GM12878 (cell line): Measurements from ENCODE around the gene USP35. TPM values are rescaled to one million over a fixed set of nuclear protein-coding genes. Genes with fewer than 3 reads are reported as not detected.
"Not testable (repeated sequence)": the region's sequence is repeated elsewhere in the genome, so short reads cannot be mapped to it uniquely, and the experiment has no call there.

Experiments used
- ATAC-seq: fragments of 200-7000 bp; cut with Tn5 transposase; 3 replicates; pipeline ENCODE4 v1.9.1; 2020; ENCODE audit warnings: mild to moderate bottlenecking, moderate library complexity
- BruUV-seq: library from RNA; stranded (reverse); fragments of 400-500 nt; replicated peaks from 2 replicates; lab custom pipeline; 2021; lab: Mats Ljungman, UMichigan
- CTCF ChIA-PET: fragments of 300-600 bp; sonication (Branson Sonifier 250); formaldehyde crosslinking; extraction: SDS; loops from one replicate; lab custom pipeline; 2021; ENCODE audit warnings: inconsistent platforms; lab: Yijun Ruan, JAX
- POLR2A ChIA-PET: fragments of 350-600 bp; formaldehyde crosslinking; extraction: SDS; loops from one replicate; lab custom pipeline; 2021; ENCODE audit warnings: inconsistent platforms; lab: Charles Lee
- RAD21 ChIA-PET: fragments of 300-600 bp; sonication (Branson Sonifier 250); formaldehyde crosslinking; loops from one replicate; lab custom pipeline; 2023; ENCODE audit warnings: antibody characterized with exemption; ENCODE audit not compliant: unreplicated experiment; lab: Charles Lee
- SMC1A ChIA-PET: fragments of 300-600 bp; sonication (Branson Sonifier 250); formaldehyde crosslinking; loops from one replicate; lab custom pipeline; 2023; ENCODE audit not compliant: unreplicated experiment, uncharacterized antibody; lab: Charles Lee
- DNase-seq: peaks from one replicate; pipeline ENCODE4 v3.0.0-alpha.2; 2011; ENCODE audit warnings: low read depth, low spot score
- FAIRE-seq: peaks from 3 replicates; lab custom pipeline; 2011; peaks lifted over from hg19 to GRCh38; lab: Jason Lieb, UNC
- H2AFZ ChIP-seq: 2 replicates; pipeline ENCODE4 v1.6.0; 2011; ENCODE audit warnings: low read depth, low read length, control low read depth; ENCODE audit not compliant: control insufficient read depth
- H3K27ac ChIP-seq: 2 replicates; pipeline ENCODE4 v1.5.1; 2011; ENCODE audit warnings: control low read depth; ENCODE audit not compliant: control insufficient read depth, insufficient read depth
- H3K27me3 ChIP-seq, 2 experiments: replicated peaks in 1 of 2; 2 replicates each; pipeline versions ENCODE4 v1.6.0 to v1.6.1; 2011; ENCODE audit warnings: low read length in 1 of 2; ENCODE audit not compliant: control insufficient read depth in 2 of 2, insufficient read depth in 2 of 2
- H3K36me3 ChIP-seq, 2 experiments: 2 replicates each; pipeline ENCODE4 v1.5.1; 2011; ENCODE audit warnings: low read length in 1 of 2; ENCODE audit not compliant: control insufficient read depth in 2 of 2, insufficient read depth in 2 of 2
- H3K4me1 ChIP-seq: 2 replicates; pipeline ENCODE4 v1.6.1; 2011; ENCODE audit warnings: mild to moderate bottlenecking, low read length, moderate library complexity, mixed read lengths; ENCODE audit not compliant: control insufficient read depth, insufficient read depth
- H3K4me2 ChIP-seq: 2 replicates; pipeline ENCODE4 v1.6.0; 2011; ENCODE audit warnings: control low read depth; ENCODE audit not compliant: control insufficient read depth, insufficient read depth
- H3K4me3 ChIP-seq: fragments of 200-600 bp; sonication (generic); 2 replicates; pipeline ENCODE4 v1.5.1; 2016
- H3K79me2 ChIP-seq: 2 replicates; pipeline ENCODE4 v1.6.0; 2011; ENCODE audit warnings: low read length; ENCODE audit not compliant: control insufficient read depth, insufficient read depth
- H3K9ac ChIP-seq: 2 replicates; pipeline ENCODE4 v1.8.0; 2011; ENCODE audit warnings: low read length, control low read depth, mixed read lengths; ENCODE audit not compliant: control insufficient read depth, insufficient read depth
- H3K9me3 ChIP-seq: replicated peaks from 3 replicates; pipeline ENCODE4 v1.5.1; 2011; ENCODE audit warnings: mild to moderate bottlenecking, low read length; ENCODE audit not compliant: control insufficient read depth, insufficient read depth
- H4K20me1 ChIP-seq: 2 replicates; pipeline ENCODE4 v1.6.0; 2011; ENCODE audit not compliant: control insufficient read depth, insufficient read depth
- RELB ChIP-seq: fragments of 450-650 bp; IDR thresholded peaks from 2 replicates; pipeline ENCODE4 v1.6.1; 2017; ENCODE audit warnings: low read depth, mild to moderate bottlenecking, moderate library complexity
- ZZZ3 ChIP-seq: IDR thresholded peaks from 2 replicates; pipeline ENCODE4 v1.6.1; 2011; ENCODE audit warnings: low read depth; ENCODE audit not compliant: control insufficient read depth, insufficient read length
- WGBS: methylation state at CpG from one replicate; pipeline ENCODE4 v1.1.6; 2016; ENCODE audit warnings: low lambda C conversion rate; ENCODE audit not compliant: insufficient replicate concordance, insufficient coverage; ENCODE audit errors: missing lambda C conversion rate; 5-methylcytosine and 5-hydroxymethylcytosine counted together
- in situ Hi-C: fragments of 300-500 bp; cut with MboI; formaldehyde crosslinking; loops from 9 replicates; pipeline ENCODE4 v1.14.3; 2018; ENCODE audit warnings: mixed read lengths
- intact Hi-C: fragments of 100-400 bp; cut with micrococcal nuclease; formaldehyde crosslinking; loops from one replicate; pipeline ENCODE4 v1.14.2; 2022; ENCODE audit not compliant: unreplicated experiment
- polyA plus RNA-seq, 11 experiments: library from polyadenylated mRNA; depleted of rRNA in 4 of 11; unstranded in 6 of 11; stranded (reverse) in 5 of 11; fragments of >200 nt; fragmentation: Nextera tagmentation in 4 of 11; fragmentation: Illumina TruSeq in 1 of 11; extraction: Ambion mirVana in 4 of 11; extraction: Trizol in 1 of 11; gene quantifications; 1 replicate in 1 of 11; 2 replicates in 10 of 11; pipeline versions ENCODE4 v1.2.1 to v1.2.3, GENCODE V29; 2011 to 2016; ENCODE audit warnings: inconsistent platforms in 2 of 11, missing spikeins in 2 of 11, low read depth in 1 of 11
- total RNA-seq, 4 experiments: library from RNA; depleted of rRNA in 3 of 4; stranded (reverse); fragments of >200 nt in 3 of 4; fragmentation: Illumina TruSeq in 1 of 4; extraction: Trizol in 1 of 4; gene quantifications; 2 replicates each; pipeline versions ENCODE4 v1.2.1 to v1.2.3, GENCODE V29; 2013 to 2021
- TF ChIP-seq, protein P1 (sequence below): fragments of 450-650 bp; IDR thresholded peaks from 2 replicates; pipeline ENCODE4 v1.6.1; 2017; ENCODE audit warnings: mild to moderate bottlenecking, low read depth, inconsistent platforms; ENCODE audit not compliant: poor library complexity, severe bottlenecking

Gene USP35
- total and polyA plus RNA-seq, 10 of the 15 experiments (the other 5 are each of a cell fraction or from before 2014, with no cell fraction given) = 0.13 to 6.4 (median 3.1) TPM; not detected in 1

DNA sequence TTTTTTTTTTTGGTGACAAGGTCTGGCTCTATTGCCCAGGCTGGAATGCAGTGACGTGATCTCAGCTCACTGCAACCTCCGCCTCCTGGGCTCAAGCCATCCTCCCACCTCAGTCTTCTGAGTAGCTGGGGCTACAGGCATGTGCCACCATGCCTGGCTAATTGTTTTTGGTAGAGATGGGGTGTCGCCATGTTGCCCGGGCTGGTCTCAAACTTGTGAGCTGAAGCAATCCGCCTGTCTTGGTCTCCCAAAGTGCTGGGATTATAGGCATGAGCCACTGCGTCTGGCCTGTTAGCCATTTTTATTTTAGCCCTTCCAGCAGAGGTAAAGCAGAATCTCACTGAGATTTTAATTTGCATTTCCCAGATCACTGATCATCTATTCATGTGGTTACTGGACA lies 44.3 kb downstream of the USP35 start:
- POLR2A ChIA-PET = not testable (repeated sequence)
- SMC1A ChIA-PET = interaction anchor here (1.3 kb wide), 1 partner anchor 332 kb away, joined by 5 read pairs; no protein-coding TSS in a partner anchor

DNA sequence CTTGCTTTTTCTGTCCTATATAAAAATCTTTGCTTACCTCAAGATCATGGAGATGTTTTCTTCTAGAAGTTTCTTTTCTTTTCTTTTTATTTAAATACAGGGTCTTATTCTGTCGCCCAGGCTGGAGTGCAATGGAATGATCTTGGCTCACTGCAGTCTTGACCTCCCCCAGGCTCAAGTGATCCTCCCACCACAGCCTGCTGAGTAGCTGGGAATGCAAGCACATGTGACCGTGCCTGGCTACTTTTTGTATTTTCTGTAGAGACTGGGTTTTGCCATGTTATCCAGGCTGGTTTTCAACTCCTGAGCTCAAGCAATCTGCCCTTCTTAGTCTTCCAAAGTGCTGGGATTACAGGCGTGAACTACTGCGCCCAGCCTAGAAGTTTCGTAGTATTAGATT lies 45.3 kb downstream of the USP35 start:
- TF ChIP-seq, protein P1, sequence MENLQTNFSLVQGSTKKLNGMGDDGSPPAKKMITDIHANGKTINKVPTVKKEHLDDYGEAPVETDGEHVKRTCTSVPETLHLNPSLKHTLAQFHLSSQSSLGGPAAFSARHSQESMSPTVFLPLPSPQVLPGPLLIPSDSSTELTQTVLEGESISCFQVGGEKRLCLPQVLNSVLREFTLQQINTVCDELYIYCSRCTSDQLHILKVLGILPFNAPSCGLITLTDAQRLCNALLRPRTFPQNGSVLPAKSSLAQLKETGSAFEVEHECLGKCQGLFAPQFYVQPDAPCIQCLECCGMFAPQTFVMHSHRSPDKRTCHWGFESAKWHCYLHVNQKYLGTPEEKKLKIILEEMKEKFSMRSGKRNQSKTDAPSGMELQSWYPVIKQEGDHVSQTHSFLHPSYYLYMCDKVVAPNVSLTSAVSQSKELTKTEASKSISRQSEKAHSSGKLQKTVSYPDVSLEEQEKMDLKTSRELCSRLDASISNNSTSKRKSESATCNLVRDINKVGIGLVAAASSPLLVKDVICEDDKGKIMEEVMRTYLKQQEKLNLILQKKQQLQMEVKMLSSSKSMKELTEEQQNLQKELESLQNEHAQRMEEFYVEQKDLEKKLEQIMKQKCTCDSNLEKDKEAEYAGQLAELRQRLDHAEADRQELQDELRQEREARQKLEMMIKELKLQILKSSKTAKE = no peak
- TF ChIP-seq ZZZ3 (no peak), RELB (no peak)
- no peaks in the 10 kb centered on the region for H3K27me3 ChIP-seq
- ChIA-PET SMC1A (no interaction called here), RAD21 (no interaction called here), CTCF (no interaction called here), POLR2A (no interaction called here)
- no peak for DNase-seq
- H3K9me3 ChIP-seq = no peaks in the 10 kb centered on the region
- H3K9ac ChIP-seq = no peak overlapping the region
- BruUV-seq = no TSS peak
- H3K4me1 ChIP-seq = no peaks in the 10 kb centered on the region
- no peak for FAIRE-seq
- H3K4me3 ChIP-seq = no peak overlapping the region
- no peak overlapping the region for H3K27ac ChIP-seq
- WGBS = 90% methylated on average over 5 of the region's 5 CpGs
- no peaks in the 10 kb centered on the region for H3K36me3 ChIP-seq
- in situ Hi-C loops (no loop called here), intact Hi-C loops (no loop called here)
- no peak overlapping the region for H2AFZ ChIP-seq
- H3K79me2 ChIP-seq = no peaks in the 10 kb centered on the region
- H4K20me1 ChIP-seq = no peaks in the 10 kb centered on the region
- no peak for ATAC-seq
- no peak overlapping the region for H3K4me2 ChIP-seq

More for the DNA sequence above, 44.3 kb downstream of the USP35 start:
- intact Hi-C loops, ATAC-seq, H3K27ac ChIP-seq, H3K9ac ChIP-seq, H3K9me3 ChIP-seq, H3K79me2 ChIP-seq, H2AFZ ChIP-seq, H4K20me1 ChIP-seq, H3K4me3 ChIP-seq, BruUV-seq, H3K36me3 ChIP-seq, RAD21 ChIA-PET, H3K4me1 ChIP-seq, H3K27me3 ChIP-seq, in situ Hi-C loops, H3K4me2 ChIP-seq, FAIRE-seq, DNase-seq: not testable (repeated sequence)
- CTCF ChIA-PET = interaction anchor here (1.6 kb wide), 1 partner anchor 331 kb away, joined by 7 read pairs; no protein-coding TSS in a partner anchor
- WGBS = 86% methylated on average over 6 of the region's 6 CpGs
